SU-DHL-6 (cell line): ENCODE data around the gene TMEM143.
"Not testable (repeated sequence)": the region's sequence is repeated elsewhere in the genome, so short reads cannot be mapped to it uniquely, and the experiment has no call there.

ENCODE experiments used
- H2AFZ ChIP-seq: fragments of 200-600 bp; sonication (generic); 2 replicates; pipeline ENCODE4 v1.6.1; 2014; ENCODE audit warnings: low read depth, mild to moderate bottlenecking, moderate library complexity, mixed read lengths, antibody characterized with exemption, low read length; ENCODE audit not compliant: severe bottlenecking
- H3F3A ChIP-seq: fragments of 200-600 bp; shearing (Covaris generic); 2 replicates; pipeline ENCODE4 v1.6.0; 2016; ENCODE audit warnings: antibody characterized with exemption, mild to moderate bottlenecking; ENCODE audit not compliant: insufficient read depth
- H3K27ac ChIP-seq: fragments of 200-600 bp; sonication (generic); 2 replicates; pipeline ENCODE4 v1.5.1; 2016; ENCODE audit warnings: low read depth, mild to moderate bottlenecking, low read length, moderate library complexity, mixed read lengths
- H3K27me3 ChIP-seq: fragments of 200-600 bp; sonication (generic), shearing (Covaris generic); 2 replicates; pipeline ENCODE4 v1.6.0; 2014; ENCODE audit warnings: mild to moderate bottlenecking, low read length
- H3K36me3 ChIP-seq: fragments of 200-600 bp; sonication (generic); 2 replicates; pipeline ENCODE4 v1.6.1; 2014; ENCODE audit warnings: mild to moderate bottlenecking, low read length, mixed read lengths
- H3K4me2 ChIP-seq: fragments of 300-600, 200-600 bp; shearing (Covaris generic), sonication (generic); 2 replicates; pipeline ENCODE4 v1.6.0; 2014; ENCODE audit warnings: low read length, low read depth, mild to moderate bottlenecking; ENCODE audit not compliant: poor library complexity, severe bottlenecking
- H3K4me3 ChIP-seq: fragments of 200-600 bp; sonication (generic); 2 replicates; pipeline ENCODE4 v1.5.1; 2014; ENCODE audit warnings: antibody characterized with exemption, low read length, mild to moderate bottlenecking, mixed read lengths; ENCODE audit not compliant: insufficient read depth, poor library complexity, severe bottlenecking
- H3K79me2 ChIP-seq: fragments of 200-600 bp; sonication (generic); 2 replicates; pipeline ENCODE4 v1.6.1; 2014; ENCODE audit warnings: mild to moderate bottlenecking, low read length, moderate library complexity; ENCODE audit not compliant: insufficient read depth
- H3K9ac ChIP-seq: fragments of 200-600 bp; sonication (generic); 2 replicates; pipeline ENCODE4 v1.7.0; 2014; ENCODE audit warnings: mild to moderate bottlenecking, low read length
- H3K9me2 ChIP-seq: fragments of 200-600 bp; sonication (generic); replicated peaks from 2 replicates; pipeline ENCODE4 v1.6.1; 2014; ENCODE audit warnings: low read length; ENCODE audit not compliant: insufficient read depth
- H3K9me3 ChIP-seq: fragments of 200-600 bp; sonication (generic); 2 replicates; pipeline ENCODE4 v1.6.1; 2014; ENCODE audit warnings: low read length, mixed read lengths; ENCODE audit not compliant: insufficient read depth
- H4K20me1 ChIP-seq: fragments of 200-600 bp; sonication (generic); 2 replicates; pipeline ENCODE4 v1.6.1; 2014; ENCODE audit warnings: low read depth, mild to moderate bottlenecking, antibody characterized with exemption, low read length, moderate library complexity, mixed read lengths
- EZH2phosphoT487 ChIP-seq: fragments of 200-600 bp; sonication (generic), shearing (Covaris generic); conservative IDR thresholded peaks from 2 replicates; pipeline ENCODE4 v1.6.1; 2018; ENCODE audit warnings: mild to moderate bottlenecking, antibody characterized with exemption, low read length, moderate library complexity, mixed read lengths
- TF ChIP-seq, protein P1 (sequence below): fragments of 200-600 bp; sonication (generic); IDR thresholded peaks from one replicate; pipeline ENCODE4 v1.5.1; 2017; ENCODE audit warnings: antibody characterized with exemption, mild to moderate bottlenecking, low read length, moderate library complexity; ENCODE audit not compliant: insufficient read depth, poor library complexity, severe bottlenecking

TMEM143 gene

DNA sequence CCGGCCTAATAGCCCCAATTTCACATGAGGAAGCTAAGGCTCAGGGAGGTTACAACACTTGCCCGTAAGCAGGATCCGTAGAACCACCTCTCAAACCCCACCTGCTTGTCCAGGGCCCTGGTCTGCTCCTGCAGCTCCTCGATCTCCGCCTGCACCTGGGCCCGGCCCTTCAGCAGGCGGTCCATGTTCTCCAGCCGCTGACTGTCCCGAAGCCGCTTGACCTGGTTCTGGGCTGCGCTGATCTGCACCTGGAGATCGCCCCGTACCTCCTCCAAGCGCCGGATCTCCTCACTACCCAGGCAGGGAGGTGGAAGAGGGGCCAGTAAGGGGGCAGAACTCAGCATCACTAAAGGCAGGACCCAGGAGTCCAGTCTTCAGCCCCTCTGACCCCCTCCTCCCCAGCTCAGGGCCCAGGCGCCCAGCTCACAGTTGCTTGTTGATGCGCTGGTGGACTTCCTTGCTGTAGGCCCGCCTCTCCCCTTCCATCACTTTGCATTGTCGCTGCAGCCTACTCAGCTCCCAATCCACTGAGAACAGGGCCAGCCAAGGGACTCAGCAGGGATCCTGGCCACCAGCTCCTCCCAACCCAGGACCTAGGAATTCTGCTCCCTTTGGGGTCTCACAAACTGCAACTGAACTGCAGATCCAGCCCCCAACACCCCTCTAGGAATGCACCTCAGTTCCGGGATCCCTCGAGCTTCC lies 45.3 kb downstream of the TMEM143 start:
- no peak overlapping the region for H3K9ac ChIP-seq
- no peaks in the 10 kb centered on the region for H3K27me3 ChIP-seq

DNA sequence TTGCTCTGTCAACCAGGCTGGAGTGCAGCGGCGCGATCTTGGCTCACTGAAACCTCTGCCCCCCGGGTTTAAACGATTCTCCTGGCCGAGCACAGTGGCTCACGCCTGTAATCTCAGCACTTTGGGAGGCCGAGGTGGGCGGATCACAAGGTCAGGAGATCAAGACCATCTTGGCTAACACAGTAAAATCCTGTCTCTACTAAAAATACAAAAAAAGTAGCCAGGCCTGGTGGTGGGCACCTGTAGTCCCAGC lies 46.1 kb downstream of the TMEM143 start:
- H3K4me3 ChIP-seq, H3K27me3 ChIP-seq, H3K36me3 ChIP-seq, H4K20me1 ChIP-seq, H3K27ac ChIP-seq, H3K79me2 ChIP-seq, H3K4me2 ChIP-seq, H3K9me3 ChIP-seq, H3K9me2 ChIP-seq, H2AFZ ChIP-seq, H3K9ac ChIP-seq: not testable (repeated sequence)
- peaks cover 14% of the 10 kb centered on the region for H3F3A ChIP-seq

More for the DNA sequence above, 45.3 kb downstream of the TMEM143 start:
- Histone ChIP-seq H2AFZ (no peak overlapping the region), H3K9me2 (no peaks in the 10 kb centered on the region), H3K27ac (no peak overlapping the region), H4K20me1 (no peaks in the 10 kb centered on the region), H3K4me2 (no peak overlapping the region), H3K79me2 (no peaks in the 10 kb centered on the region), H3K4me3 (no peak overlapping the region), H3K9me3 (no peaks in the 10 kb centered on the region), H3F3A (peaks cover 19% of the 10 kb centered on the region), H3K36me3 (no peaks in the 10 kb centered on the region)
- TF ChIP-seq, protein P1, sequence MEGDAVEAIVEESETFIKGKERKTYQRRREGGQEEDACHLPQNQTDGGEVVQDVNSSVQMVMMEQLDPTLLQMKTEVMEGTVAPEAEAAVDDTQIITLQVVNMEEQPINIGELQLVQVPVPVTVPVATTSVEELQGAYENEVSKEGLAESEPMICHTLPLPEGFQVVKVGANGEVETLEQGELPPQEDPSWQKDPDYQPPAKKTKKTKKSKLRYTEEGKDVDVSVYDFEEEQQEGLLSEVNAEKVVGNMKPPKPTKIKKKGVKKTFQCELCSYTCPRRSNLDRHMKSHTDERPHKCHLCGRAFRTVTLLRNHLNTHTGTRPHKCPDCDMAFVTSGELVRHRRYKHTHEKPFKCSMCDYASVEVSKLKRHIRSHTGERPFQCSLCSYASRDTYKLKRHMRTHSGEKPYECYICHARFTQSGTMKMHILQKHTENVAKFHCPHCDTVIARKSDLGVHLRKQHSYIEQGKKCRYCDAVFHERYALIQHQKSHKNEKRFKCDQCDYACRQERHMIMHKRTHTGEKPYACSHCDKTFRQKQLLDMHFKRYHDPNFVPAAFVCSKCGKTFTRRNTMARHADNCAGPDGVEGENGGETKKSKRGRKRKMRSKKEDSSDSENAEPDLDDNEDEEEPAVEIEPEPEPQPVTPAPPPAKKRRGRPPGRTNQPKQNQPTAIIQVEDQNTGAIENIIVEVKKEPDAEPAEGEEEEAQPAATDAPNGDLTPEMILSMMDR = no peak
- no peak for TF ChIP-seq EZH2phosphoT487

DNA sequence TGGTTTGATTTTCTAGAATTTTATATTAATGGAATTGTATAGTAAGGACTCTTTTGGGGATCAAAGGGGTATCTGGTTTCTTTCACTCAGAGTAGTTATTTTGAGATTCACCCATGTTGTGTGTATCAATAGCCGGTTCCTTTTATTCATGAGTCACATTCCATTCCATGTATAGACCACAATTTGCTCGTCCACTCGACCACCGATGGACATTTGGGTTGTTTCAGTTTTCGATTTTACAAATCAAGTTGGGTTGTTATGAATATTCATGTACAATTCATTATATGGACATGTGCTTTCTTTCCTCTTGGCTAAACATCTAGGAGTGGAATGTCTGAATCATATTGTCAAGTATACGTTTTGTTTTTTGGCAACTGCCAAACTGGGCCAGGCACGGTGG lies 48.0 kb downstream of the TMEM143 start:
- TF ChIP-seq EZH2phosphoT487 = no peak
- TF ChIP-seq, protein P1 = no peak
- no peaks in the 10 kb centered on the region for H3K79me2 ChIP-seq
- no peaks in the 10 kb centered on the region for H4K20me1 ChIP-seq
- no peaks in the 10 kb centered on the region for H3K36me3 ChIP-seq
- H3K9me2 ChIP-seq = no peaks in the 10 kb centered on the region
- no peak overlapping the region for H3K4me3 ChIP-seq
- H2AFZ ChIP-seq = no peak overlapping the region
- peaks cover 5% of the 10 kb centered on the region; the same call in 1 of the 2 replicates for H3F3A ChIP-seq
- H3K27me3 ChIP-seq = no peaks in the 10 kb centered on the region
- no peaks in the 10 kb centered on the region for H3K9me3 ChIP-seq
- no peak overlapping the region for H3K4me2 ChIP-seq
- H3K27ac ChIP-seq = no peak overlapping the region
- H3K9ac ChIP-seq = no peak overlapping the region

DNA sequence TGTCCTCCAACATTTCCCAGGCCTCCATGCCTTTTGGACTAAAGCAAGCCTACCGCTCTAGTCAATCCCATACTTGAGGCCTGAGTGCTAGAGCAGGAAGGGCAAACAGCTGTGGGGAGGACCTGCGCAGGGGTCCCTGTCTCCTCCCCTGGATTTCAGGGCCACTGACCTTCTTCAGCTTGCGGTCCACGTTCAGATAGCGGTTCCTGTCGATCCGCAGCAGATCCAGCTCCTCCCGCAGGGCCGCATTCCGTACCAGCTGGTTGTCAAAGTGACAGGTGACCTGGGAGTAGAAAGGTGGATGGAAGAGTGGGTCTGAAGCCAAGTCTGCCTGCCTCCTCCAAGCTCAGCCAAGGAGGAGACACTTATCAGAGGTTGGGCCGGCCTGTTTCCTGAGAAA lies 52.4 kb downstream of the TMEM143 start:
- H3K79me2 ChIP-seq = no peaks in the 10 kb centered on the region
- no peak overlapping the region for H3K9ac ChIP-seq
- H3K27me3 ChIP-seq = no peaks in the 10 kb centered on the region
- H3K36me3 ChIP-seq = no peaks in the 10 kb centered on the region
- no peak overlapping the region for H3K27ac ChIP-seq
- H3K4me3 ChIP-seq = no peak overlapping the region
- no peaks in the 10 kb centered on the region for H3F3A ChIP-seq
- H4K20me1 ChIP-seq = no peaks in the 10 kb centered on the region
- TF ChIP-seq, protein P1 = no peak
- TF ChIP-seq EZH2phosphoT487 = no peak
- H3K4me2 ChIP-seq = no peak overlapping the region
- H3K9me2 ChIP-seq = no peaks in the 10 kb centered on the region
- no peaks in the 10 kb centered on the region for H3K9me3 ChIP-seq
- H2AFZ ChIP-seq = no peak overlapping the region
